ENCODE data around the gene SMARCD1. TPM values are rescaled to one million over a fixed set of nuclear protein-coding genes. Genes with fewer than 3 reads are reported as not detected.

SMARCD1 gene
- total and polyA plus RNA-seq, 9 of the 15 experiments (the other 6 are each of a cell fraction or from before 2014, with no cell fraction given): 0.86 to 91.7 (median 48.0) TPM

DNA sequence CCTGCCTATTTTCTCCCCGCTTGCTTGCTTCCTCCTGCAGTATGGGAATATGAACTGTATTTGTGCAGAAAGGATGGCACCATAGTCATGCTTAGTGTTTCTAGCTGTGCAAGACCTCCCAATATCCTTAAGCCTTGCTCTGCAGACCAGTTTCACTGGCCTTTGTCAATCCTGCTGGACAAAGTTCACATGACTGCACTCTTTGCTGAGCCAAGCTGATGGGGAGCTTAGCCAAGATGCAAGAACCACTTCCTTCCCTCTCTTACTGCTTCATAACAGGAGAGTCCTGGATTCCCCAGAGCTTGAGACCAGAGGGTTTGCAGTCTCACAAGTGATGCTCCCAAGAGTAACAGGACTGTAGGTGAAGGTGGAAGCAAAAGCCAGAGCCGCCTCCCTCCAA lies 24.0 kb upstream of the SMARCD1 start:
- Histone ChIP-seq H2AFZ (ENCODE audit: low read depth, low read length) (no peak overlapping the region), H4K20me1 (replicated peaks; ENCODE audit: control insufficient read depth, insufficient read depth, low read length) (peaks cover 18% of the 10 kb centered on the region), H3K36me3 (ENCODE audit: control insufficient read depth, insufficient read depth, low read length) (no peaks in the 10 kb centered on the region), H3K4me3 (no peak overlapping the region), H3K79me2 (ENCODE audit: control insufficient read depth, insufficient read depth, low read length) (no peaks in the 10 kb centered on the region), H3K27me3 (ENCODE audit: control insufficient read depth in 2 of 2, insufficient read depth in 2 of 2, low read length in 2 of 2) (peaks cover 14 to 73% of the 10 kb centered on the region in 2 experiments; a peak in 4 of 5 replicates), H3K9ac (ENCODE audit: insufficient read depth in 1 of 2, low read depth in 2 of 2, low read length in 2 of 2) (no peak overlapping the region), H3K9me3 (replicated peaks; ENCODE audit: control insufficient read depth, insufficient read depth, low read depth, low read length) (no peaks in the 10 kb centered on the region), H3K4me1 (replicated peaks in 1 of 2; ENCODE audit: control insufficient read depth in 2 of 2, insufficient read depth in 2 of 2, low read length in 2 of 2) (peaks cover 4 to 24% of the 10 kb centered on the region in 2 experiments; a peak in 4 of 5 replicates), H3K9me1 (ENCODE audit: control insufficient read depth, insufficient read depth, low read length) (no peaks in the 10 kb centered on the region), H3K27ac (ENCODE audit: extremely low read depth, low read depth, low read length) (no peak overlapping the region), H3K4me2 (ENCODE audit: insufficient read depth, low read length) (no peak overlapping the region)
- ATAC-seq: no peak
- no peak for DNase-seq (ENCODE audit: extremely low read depth in 1 of 4, low spot score in 3 of 4)
- ChIA-PET POLR2A (interaction anchor here (0.6 to 1.1 kb wide), 6 partner anchors 19 to 550 kb away, joined by 3 to 4 read pairs (median 3); partner anchors contain the start of gene CERS5), CTCF (ENCODE audit: low intra/inter-chr PET ratio) (no interaction called here)
- FAIRE-seq: no peak
- BruUV-seq (replicated peaks): no TSS peak
- 5% methylated on average over 2 of the region's 2 CpGs for WGBS (ENCODE audit: insufficient coverage, low coverage, missing lambda C conversion rate)
- intact Hi-C loops (cut with micrococcal nuclease): no loop called here
- no peak for TF ChIP-seq TCF7L2 (IDR thresholded peaks at IDR 0.05; ENCODE audit: low read depth, low read length)
- no peak for TF ChIP-seq STAG1 (CRISPR knock-in tag; IDR thresholded peaks at IDR 0.05; ENCODE audit: borderline replicate concordance)
- TF ChIP-seq ZNF766 (CRISPR knock-in tag; conservative IDR thresholded peaks at IDR 0.05): no peak
- TF ChIP-seq CHD4 (IDR thresholded peaks at IDR 0.05; ENCODE audit: insufficient read depth, insufficient replicate concordance, low read depth, low read length, poor library complexity, severe bottlenecking): no peak
- no peak for TF ChIP-seq MCM5 (IDR thresholded peaks at IDR 0.05; ENCODE audit: low read depth)
- in situ Hi-C loops (cut with MboI): no loop called here

All from K562 (cell line).